ENCODE measurements around the gene ERBB2.

Gene ERBB2

DNA sequence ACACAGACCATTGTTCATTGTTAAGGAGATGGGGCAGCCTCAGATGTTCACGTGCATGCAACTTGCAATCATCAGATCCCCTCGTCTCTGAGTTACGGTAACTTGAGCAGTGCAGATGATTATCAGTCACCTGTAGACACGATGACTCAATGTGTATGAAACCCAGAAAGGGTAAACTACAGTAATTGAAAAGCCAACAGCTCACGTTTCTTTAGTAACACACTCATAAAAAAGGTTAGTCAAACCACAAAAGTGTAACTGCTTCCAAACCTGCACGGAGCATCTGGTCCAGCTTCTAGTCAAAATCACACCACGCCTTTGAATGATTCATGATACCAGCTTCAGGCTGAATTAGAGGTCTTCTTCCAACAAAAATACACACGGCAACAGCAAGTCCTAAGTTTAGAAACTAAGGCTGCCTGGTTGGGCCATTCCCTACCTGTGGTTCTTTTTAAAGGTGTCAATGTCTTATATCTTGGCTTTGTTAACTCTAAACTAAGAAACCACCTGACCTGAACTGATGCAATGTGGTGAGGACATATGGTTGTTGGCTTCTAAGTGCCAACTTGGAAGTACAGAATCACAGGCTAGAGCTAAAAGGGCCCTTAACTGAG lies 70.2 kb downstream of the ERBB2 start:
- no peak for DNase-seq

- no peak for DNase-seq
Observed at GRCh38 chr17:39772415-39772814, 72.6 kb downstream of the ERBB2 start.

DNA sequence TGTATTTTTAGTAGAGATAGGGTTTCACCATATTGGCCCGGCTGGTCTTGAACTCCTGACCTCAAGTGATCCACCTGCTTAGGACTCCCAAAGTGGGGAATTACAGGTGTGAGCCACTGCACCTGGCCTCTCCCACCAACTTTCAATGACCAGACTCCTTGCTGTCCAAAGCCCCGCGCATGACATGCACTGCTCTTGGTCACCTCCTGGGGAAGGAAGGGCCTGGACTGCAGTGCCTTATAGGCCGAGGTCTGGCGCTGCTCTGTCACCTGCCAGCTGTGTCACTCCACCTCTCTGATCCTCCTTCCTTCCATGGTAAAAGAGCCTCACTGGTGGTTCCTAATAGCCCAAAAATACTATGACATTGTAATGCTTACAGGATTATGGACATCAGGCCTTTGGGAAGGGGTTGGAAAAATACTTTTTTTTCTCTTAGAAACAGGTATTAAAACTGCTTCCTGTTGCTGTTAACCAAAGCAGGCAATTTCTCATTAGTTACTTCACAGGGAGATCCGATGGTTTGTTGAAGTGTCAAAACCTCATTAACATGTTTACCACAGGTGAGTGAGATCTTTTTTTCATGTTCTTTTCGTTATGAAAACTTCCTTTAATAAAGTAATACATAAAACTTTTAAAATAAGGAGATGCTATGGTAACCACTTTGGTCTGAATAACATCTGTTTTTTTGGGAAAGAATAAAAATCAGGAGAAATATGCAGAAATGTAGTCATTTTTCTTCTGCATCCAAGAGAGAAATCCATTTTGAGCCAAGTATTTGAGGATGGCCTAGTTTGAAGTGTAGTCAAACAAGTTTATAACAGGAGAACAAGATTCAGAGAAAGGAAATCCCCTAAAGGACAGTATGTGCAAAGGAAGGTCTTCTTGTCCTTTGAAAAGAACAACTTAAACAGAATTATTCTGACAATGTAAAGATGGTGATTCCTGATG lies 73.4 kb downstream of the ERBB2 start:
- no peak for DNase-seq

GRCh38 chr17:39774047-39774446 lies 74.2 kb downstream of the ERBB2 start:
- DNase-seq = no peak

GRCh38 chr17:39775031-39775430 lies 75.2 kb downstream of the ERBB2 start:
- DNase-seq = no peak

DNA sequence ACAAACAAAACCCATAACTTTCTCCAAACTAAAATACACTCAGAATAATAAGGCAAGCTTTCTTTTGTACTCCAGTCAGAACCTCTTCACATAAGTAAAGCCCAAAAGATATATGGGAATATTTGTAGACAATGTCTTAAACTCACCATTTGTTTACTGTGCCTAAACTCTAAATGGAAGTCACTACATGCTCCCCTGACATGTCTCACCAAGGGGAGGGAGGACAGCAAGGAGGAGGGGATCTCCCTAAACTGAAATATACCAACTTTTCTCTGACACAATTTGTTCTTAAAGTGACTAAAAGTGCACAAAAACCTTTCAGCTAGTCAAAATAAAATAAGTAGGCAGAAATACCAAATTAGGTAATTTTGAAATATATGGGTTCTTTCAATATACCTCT lies 76.4 kb downstream of the ERBB2 start:
- no peak for DNase-seq

- DNase-seq = no peak
Observed at GRCh38 chr17:39777534-39778365, 77.9 kb downstream of the ERBB2 start.
